ENCODE data around the gene KRT17. TPM values are rescaled to one million over a fixed set of nuclear protein-coding genes. Genes with fewer than 3 reads are reported as not detected.

Gene KRT17
- total RNA-seq, 4 donors from 2014 or later: 37.6 TPM; not detected in 3

- TF ChIP-seq, protein P1, sequence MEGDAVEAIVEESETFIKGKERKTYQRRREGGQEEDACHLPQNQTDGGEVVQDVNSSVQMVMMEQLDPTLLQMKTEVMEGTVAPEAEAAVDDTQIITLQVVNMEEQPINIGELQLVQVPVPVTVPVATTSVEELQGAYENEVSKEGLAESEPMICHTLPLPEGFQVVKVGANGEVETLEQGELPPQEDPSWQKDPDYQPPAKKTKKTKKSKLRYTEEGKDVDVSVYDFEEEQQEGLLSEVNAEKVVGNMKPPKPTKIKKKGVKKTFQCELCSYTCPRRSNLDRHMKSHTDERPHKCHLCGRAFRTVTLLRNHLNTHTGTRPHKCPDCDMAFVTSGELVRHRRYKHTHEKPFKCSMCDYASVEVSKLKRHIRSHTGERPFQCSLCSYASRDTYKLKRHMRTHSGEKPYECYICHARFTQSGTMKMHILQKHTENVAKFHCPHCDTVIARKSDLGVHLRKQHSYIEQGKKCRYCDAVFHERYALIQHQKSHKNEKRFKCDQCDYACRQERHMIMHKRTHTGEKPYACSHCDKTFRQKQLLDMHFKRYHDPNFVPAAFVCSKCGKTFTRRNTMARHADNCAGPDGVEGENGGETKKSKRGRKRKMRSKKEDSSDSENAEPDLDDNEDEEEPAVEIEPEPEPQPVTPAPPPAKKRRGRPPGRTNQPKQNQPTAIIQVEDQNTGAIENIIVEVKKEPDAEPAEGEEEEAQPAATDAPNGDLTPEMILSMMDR (IDR thresholded peaks at IDR 0.05): no peak
- TF ChIP-seq EP300 (IDR thresholded peaks at IDR 0.05; ENCODE audit: low read depth) (no peak), POLR2AphosphoS5 (IDR thresholded peaks at IDR 0.05) (no peak), POLR2A (IDR thresholded peaks at IDR 0.05) (no peak)
- WGBS, 2 donors (ENCODE audit: low coverage in 1 of 2): 57 to 60% methylated on average over 1 to 3 of the region's 3 CpGs
- Histone ChIP-seq H3K27me3 (peaks cover 19% of the 10 kb centered on the region), H3K27ac (no peak overlapping the region), H3K4me1 (peaks cover 0 to 5% (median 0%) of the 10 kb centered on the region in 4 donors), H3K36me3 (no peaks in the 10 kb centered on the region), H3K4me3 (no peak overlapping the region), H3K9me3 (no peaks in the 10 kb centered on the region)
- intact Hi-C loops (cut with DNase I; ENCODE audit: low total_unique reads): no loop called here
- no peak for DNase-seq
- in situ Hi-C loops (cut with MboI; ENCODE audit: low pct_ligation_motif_present in 1 of 4, low pct_unique_long_range_greater_than_20kb in 1 of 4, low sequenced_read_pairs in 3 of 4): no loop called here
Measured at GRCh38 chr17:41575336-41575735, 49.0 kb downstream of the KRT17 start.

DNA sequence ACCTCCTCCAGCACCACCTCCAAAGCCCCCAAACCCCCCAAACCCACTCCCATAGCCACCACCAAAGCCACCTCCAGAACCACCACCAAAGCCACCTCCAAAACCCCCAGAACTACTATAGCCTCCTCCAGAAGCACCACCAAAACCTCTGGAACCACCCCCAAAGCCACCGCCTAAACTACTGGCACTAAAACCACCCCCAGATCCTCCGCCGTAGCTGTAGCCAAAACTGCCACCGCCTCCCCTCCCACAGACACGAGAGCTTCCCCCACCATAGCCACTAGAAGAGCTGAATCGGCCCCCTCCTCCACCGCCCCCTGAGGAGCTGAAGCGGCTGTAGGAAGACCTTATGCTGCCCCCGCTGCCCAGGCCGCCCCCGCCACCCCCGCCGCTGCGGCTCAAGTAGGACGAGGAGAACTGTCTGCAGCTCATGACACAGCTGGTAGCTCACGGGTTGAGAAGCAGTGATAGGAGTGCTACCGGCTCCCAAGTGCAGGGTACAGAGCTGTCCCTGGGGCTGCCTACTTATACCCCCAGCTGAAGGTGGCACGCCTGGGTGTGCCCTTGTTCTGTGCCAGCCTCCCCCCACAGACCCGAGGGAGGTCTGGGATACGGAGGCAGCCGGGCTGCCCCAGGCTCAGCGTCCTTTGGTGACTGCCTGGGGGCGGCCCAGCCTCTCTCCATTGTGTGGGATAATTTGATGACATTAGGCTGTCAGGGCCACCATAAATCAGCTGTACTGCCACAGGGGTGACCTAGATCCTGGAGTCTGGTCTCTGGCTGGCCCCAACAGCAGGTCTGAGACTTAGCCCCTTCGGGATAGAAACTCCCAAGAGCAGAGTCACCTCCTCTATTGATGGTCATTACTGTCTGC is 52.6 kb downstream of the KRT17 start, which contains the start of gene KRT9:
Gene KRT9, minus strand, starts transcription at position 499 of the 874 bp plus-strand sequence. Its CDS starts 67 bp downstream, at position 432.
- no peak within 1 kb of the TSS for H3K27ac ChIP-seq
- in situ Hi-C loops (cut with MboI; ENCODE audit: low pct_ligation_motif_present in 1 of 4, low pct_unique_long_range_greater_than_20kb in 1 of 4, low sequenced_read_pairs in 3 of 4) (no loop called here), intact Hi-C loops (cut with DNase I; ENCODE audit: low total_unique reads) (no loop called here)
- 62% methylated on average over 23 of the region's 24 CpGs; no CpG with 5 or more reads in 1 of the 2 donors for WGBS, 2 donors (ENCODE audit: low coverage in 1 of 2)
- H3K27me3 ChIP-seq: peaks cover 26% of the 10 kb centered on the region
- no peaks in the 10 kb centered on the region for H3K4me1 ChIP-seq
- DNase-seq: no peak
- no peaks in the 10 kb centered on the region for H3K9me3 ChIP-seq
- no peak within 1 kb of the TSS for H3K4me3 ChIP-seq
- no peak for TF ChIP-seq EP300 (IDR thresholded peaks at IDR 0.05; ENCODE audit: low read depth)
- no peak for TF ChIP-seq POLR2A (IDR thresholded peaks at IDR 0.05)
- no peak for TF ChIP-seq POLR2AphosphoS5 (IDR thresholded peaks at IDR 0.05)
- TF ChIP-seq, protein P1 (IDR thresholded peaks at IDR 0.05): no peak
- no peaks in the 10 kb centered on the region for H3K36me3 ChIP-seq

Other genes with a start within 250 kb of the KRT17 start
- gene KRT34, start 242.3 kb downstream of the KRT17 start, total RNA-seq: not detected
- not detected for gene KRT31, start 227.0 kb downstream of the KRT17 start, total RNA-seq
- not detected for gene KRT37, start 200.0 kb downstream of the KRT17 start, total RNA-seq
- gene KRT38, start 183.6 kb downstream of the KRT17 start, total RNA-seq: not detected
- gene KRT32, start 157.2 kb downstream of the KRT17 start, total RNA-seq: not detected
- gene KRT35, start 143.4 kb downstream of the KRT17 start, total RNA-seq: not detected
- gene KRT36, start 134.7 kb downstream of the KRT17 start, total RNA-seq: not detected
- gene KRT13, start 119.0 kb downstream of the KRT17 start, total RNA-seq: under 1 TPM in 1 of 4 donors, not detected in 3; 0.27 TPM
- 10 to 100 TPM in 1 of 4 donors, 1 to 10 TPM in 2, under 1 TPM in 1; 0.80 to 17.6 (median 7.4) TPM for gene KRT15, start 105.7 kb downstream of the KRT17 start, total RNA-seq
- 1,000 to 10,000 TPM in 3 of 4 donors, 100 to 1,000 TPM in 1; 788 to 3,666 (median 2,734) TPM for gene KRT19, start 96.3 kb downstream of the KRT17 start, total RNA-seq
- not detected for gene KRT9, start 52.5 kb downstream of the KRT17 start, total RNA-seq
- under 1 TPM in 2 of 4 donors, not detected in 2; 0.32 to 0.68 TPM for gene KRT14, start 37.7 kb downstream of the KRT17 start, total RNA-seq
- gene KRT16, start 11.8 kb downstream of the KRT17 start, total RNA-seq: under 1 TPM in 1 of 4 donors, not detected in 3; 0.79 TPM
- gene EIF1, start 64.3 kb upstream of the KRT17 start, total RNA-seq: 100 to 1,000 TPM in 3 of 4 donors, 10 to 100 TPM in 1; 93.3 to 520 (median 241) TPM
- gene GAST, start 87.8 kb upstream of the KRT17 start, total RNA-seq: not detected
- under 1 TPM in 2 of 4 donors, not detected in 2; 0.55 to 0.79 TPM for gene HAP1, start 110.1 kb upstream of the KRT17 start, total RNA-seq
- 100 to 1,000 TPM; 396 to 595 (median 513) TPM for gene JUP, start 162.1 kb upstream of the KRT17 start, total RNA-seq
- 10 to 100 TPM; 18.7 to 39.6 (median 22.5) TPM for gene P3H4, start 187.4 kb upstream of the KRT17 start, total RNA-seq
- 10 to 100 TPM in 3 of 4 donors, 1 to 10 TPM in 1; 7.1 to 61.1 (median 12.6) TPM for gene FKBP10, start 188.4 kb upstream of the KRT17 start, total RNA-seq
- 10 to 100 TPM in 3 of 4 donors, 1 to 10 TPM in 1; 10.0 to 30.8 (median 24.6) TPM for gene NT5C3B, start 211.7 kb upstream of the KRT17 start, total RNA-seq
- gene KLHL10, start 213.2 kb upstream of the KRT17 start, total RNA-seq: under 1 TPM in 1 of 4 donors, not detected in 3; 0.32 TPM
- gene KLHL11, start 240.8 kb upstream of the KRT17 start, total RNA-seq: 10 to 100 TPM in 3 of 4 donors, 1 to 10 TPM in 1; 5.4 to 19.5 (median 15.9) TPM